H1 (cell line): ENCODE data around the gene RAMACL. TPM values are rescaled to one million over a fixed set of nuclear protein-coding genes. Genes with fewer than 3 reads are reported as not detected.

Experiments used
- JUND ChIP-seq: IDR thresholded peaks from 2 replicates; pipeline ENCODE4 v1.6.1; 2011; ENCODE audit warnings: mild to moderate bottlenecking, improper control_type of control experiment, low read length
- POLR2A ChIP-seq, 2 experiments: IDR thresholded peaks; 1 replicate in 1 of 2; 2 replicates in 1 of 2; pipeline ENCODE4 v1.6.1; 2011; ENCODE audit warnings: low read depth in 2 of 2, low read length in 2 of 2, mild to moderate bottlenecking in 2 of 2; ENCODE audit errors: control extremely low read depth in 1 of 2
- polyA plus RNA-seq, 7 experiments: library from polyadenylated mRNA; depleted of rRNA in 3 of 7; stranded (reverse) in 5 of 7; unstranded in 2 of 7; fragments of >200 nt in 5 of 7; fragments of 200-250 nt in 2 of 7; gene quantifications; 1 replicate in 5 of 7; 2 replicates in 1 of 7; 4 replicates in 1 of 7; pipeline versions ENCODE4 v1.2.1 to v1.2.3, GENCODE V29; 2011 to 2013; ENCODE audit warnings: missing spikeins in 2 of 7, mixed read lengths in 2 of 7
- total RNA-seq: library from RNA; stranded (reverse); fragmentation: NEBNext Ultra II Directional; extraction: Animal tissue kit (Norgen Biotek cat#: 25700); gene quantifications from 2 replicates; pipeline ENCODE4 v1.2.1, GENCODE V29; 2021
- TF ChIP-seq, protein P1 (sequence below), 3 experiments: IDR thresholded peaks; 1 replicate in 2 of 3; 2 replicates in 1 of 3; pipeline versions ENCODE4 v1.5.1 to v1.6.1; 2011; ENCODE audit warnings: low read length in 3 of 3, mild to moderate bottlenecking in 3 of 3, inconsistent platforms in 2 of 3, low read depth in 1 of 3, moderate library complexity in 1 of 3; ENCODE audit not compliant: insufficient read depth in 1 of 3; ENCODE audit errors: control extremely low read depth in 1 of 3

RAMACL gene
- total and polyA plus RNA-seq, 2 of the 8 experiments (the other 6 are each of a cell fraction or from before 2014, with no cell fraction given), result 0.23 to 0.97 TPM

DNA sequence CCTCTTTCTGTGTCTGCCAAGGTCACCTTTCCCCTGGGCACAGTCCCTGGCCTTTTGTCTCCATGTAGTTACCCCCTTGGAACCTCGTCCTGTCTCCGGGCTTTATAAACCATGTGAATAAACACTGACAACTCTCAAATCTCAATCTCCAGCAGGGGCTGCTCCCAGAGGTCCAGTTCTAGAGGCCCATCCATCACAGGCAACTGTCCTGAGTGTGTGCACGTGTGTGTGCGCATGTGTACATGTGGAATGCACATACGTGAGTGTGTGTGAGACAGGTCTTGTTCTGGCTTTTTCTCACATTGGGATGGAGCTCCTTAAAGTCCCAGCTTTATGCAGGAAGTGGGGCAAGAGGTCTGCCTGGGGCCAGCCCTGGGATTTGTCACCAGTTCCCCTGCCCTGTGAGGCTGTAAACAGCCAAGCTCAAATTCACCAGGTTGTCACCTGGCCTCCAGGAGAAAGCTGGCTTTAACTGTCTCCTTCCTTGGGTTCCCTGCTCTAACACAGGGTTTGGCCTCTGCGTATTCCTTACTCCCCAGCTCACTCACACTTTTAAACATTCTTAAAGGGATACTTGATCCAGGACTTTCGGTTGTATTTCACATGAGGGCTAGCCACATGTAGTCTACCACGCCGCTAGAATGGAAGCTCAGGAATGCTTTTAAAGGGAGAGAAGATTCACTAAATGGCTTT is 42.7 kb downstream of the RAMACL start (continued):
- TF ChIP-seq, protein P1, sequence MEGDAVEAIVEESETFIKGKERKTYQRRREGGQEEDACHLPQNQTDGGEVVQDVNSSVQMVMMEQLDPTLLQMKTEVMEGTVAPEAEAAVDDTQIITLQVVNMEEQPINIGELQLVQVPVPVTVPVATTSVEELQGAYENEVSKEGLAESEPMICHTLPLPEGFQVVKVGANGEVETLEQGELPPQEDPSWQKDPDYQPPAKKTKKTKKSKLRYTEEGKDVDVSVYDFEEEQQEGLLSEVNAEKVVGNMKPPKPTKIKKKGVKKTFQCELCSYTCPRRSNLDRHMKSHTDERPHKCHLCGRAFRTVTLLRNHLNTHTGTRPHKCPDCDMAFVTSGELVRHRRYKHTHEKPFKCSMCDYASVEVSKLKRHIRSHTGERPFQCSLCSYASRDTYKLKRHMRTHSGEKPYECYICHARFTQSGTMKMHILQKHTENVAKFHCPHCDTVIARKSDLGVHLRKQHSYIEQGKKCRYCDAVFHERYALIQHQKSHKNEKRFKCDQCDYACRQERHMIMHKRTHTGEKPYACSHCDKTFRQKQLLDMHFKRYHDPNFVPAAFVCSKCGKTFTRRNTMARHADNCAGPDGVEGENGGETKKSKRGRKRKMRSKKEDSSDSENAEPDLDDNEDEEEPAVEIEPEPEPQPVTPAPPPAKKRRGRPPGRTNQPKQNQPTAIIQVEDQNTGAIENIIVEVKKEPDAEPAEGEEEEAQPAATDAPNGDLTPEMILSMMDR (IDR thresholded peaks at IDR 0.05; ENCODE audit: control extremely low read depth in 1 of 3, insufficient read depth in 1 of 3, low read depth in 1 of 3, low read length in 3 of 3), result no peak
- TF ChIP-seq JUND, result no peak
- TF ChIP-seq POLR2A (IDR thresholded peaks at IDR 0.05; ENCODE audit: control extremely low read depth in 1 of 2, low read depth in 2 of 2, low read length in 2 of 2), result no peak
